Cardiac muscle cell (in vitro differentiated cells and primary cell): ENCODE data around the gene XRN1. TPM values are rescaled to one million over a fixed set of nuclear protein-coding genes. Genes with fewer than 3 reads are reported as not detected.

Experiments
- DNase-seq, 2 donors: peaks; one replicate each; pipeline versions ENCODE4 v3.0.0 to v3.0.0-alpha.2; 2010 to 2017; ENCODE audit warnings: low read depth in 1 of 2, low spot score in 1 of 2
- H3K27ac ChIP-seq: fragments of 200-600 bp; sonication (generic); 2 replicates; pipeline ENCODE4 v1.5.1; 2016
- H3K27me3 ChIP-seq: fragments of 200-600 bp; sonication (generic); 2 replicates; pipeline ENCODE4 v1.6.0; 2016; ENCODE audit warnings: control low read depth
- H3K36me3 ChIP-seq: fragments of 200-600 bp; sonication (generic); 2 replicates; pipeline ENCODE4 v1.5.1; 2016; ENCODE audit warnings: control low read depth
- H3K4me1 ChIP-seq: fragments of 200-600 bp; sonication (generic); 2 replicates; pipeline ENCODE4 v1.8.1; 2017; ENCODE audit warnings: low read depth, mild to moderate bottlenecking, mixed run types
- H3K4me3 ChIP-seq: fragments of 200-600 bp; sonication (generic); 2 replicates; pipeline ENCODE4 v1.5.1; 2016; ENCODE audit warnings: mild to moderate bottlenecking
- H3K9me3 ChIP-seq: fragments of 200-600 bp; sonication (generic); 2 replicates; pipeline ENCODE4 v1.5.1; 2017; ENCODE audit warnings: low read depth, mild to moderate bottlenecking, control low read depth
- CTCF ChIP-seq: IDR thresholded peaks from 2 replicates; pipeline ENCODE4 v1.5.1; 2012; ENCODE audit warnings: low read depth, mild to moderate bottlenecking, low read length
- polyA plus RNA-seq: library from polyadenylated mRNA; unstranded; fragments of >200 nt; fragmentation: Nextera tagmentation; extraction: Ambion mirVana; gene quantifications from 2 replicates; pipeline ENCODE4 v1.2.1, GENCODE V29; 2016
- total RNA-seq: library from RNA; depleted of rRNA; stranded (reverse); fragments of >200 nt; gene quantifications from 2 replicates; pipeline ENCODE4 v1.2.3, GENCODE V29; 2016

The XRN1 gene
- total and polyA plus RNA-seq, 2 experiments from 2014 or later = 8.0 to 32.8 TPM

- Histone ChIP-seq H3K4me3 (no peak overlapping the region), H3K4me1 (no peaks in the 10 kb centered on the region), H3K27ac (no peak overlapping the region), H3K36me3 (no peaks in the 10 kb centered on the region), H3K9me3 (no peaks in the 10 kb centered on the region), H3K27me3 (no peaks in the 10 kb centered on the region)
- DNase-seq = no peak
- no peak for TF ChIP-seq CTCF
Observed at GRCh38 chr3:142285083-142285517, 162.7 kb downstream of the XRN1 start.

GRCh38 chr3:142282503-142282902 lies 165.3 kb downstream of the XRN1 start:
- DNase-seq = no peak
- no peak for TF ChIP-seq CTCF
- Histone ChIP-seq H3K27ac (no peak overlapping the region), H3K4me1 (no peaks in the 10 kb centered on the region), H3K4me3 (no peak overlapping the region), H3K36me3 (no peaks in the 10 kb centered on the region), H3K9me3 (no peaks in the 10 kb centered on the region), H3K27me3 (no peaks in the 10 kb centered on the region)

- Histone ChIP-seq H3K9me3 (no peaks in the 10 kb centered on the region), H3K4me3 (no peak overlapping the region), H3K27me3 (no peaks in the 10 kb centered on the region), H3K4me1 (no peaks in the 10 kb centered on the region), H3K36me3 (no peaks in the 10 kb centered on the region), H3K27ac (no peak overlapping the region)
- no peak for DNase-seq
- no peak for TF ChIP-seq CTCF
Observed at GRCh38 chr3:142281474-142281873, 166.4 kb downstream of the XRN1 start.

- H3K36me3 ChIP-seq = no peaks in the 10 kb centered on the region
- H3K27me3 ChIP-seq = no peaks in the 10 kb centered on the region
- DNase-seq = peak; percentile 81 to 90
- H3K27ac ChIP-seq = no peak overlapping the region
- no peaks in the 10 kb centered on the region for H3K4me1 ChIP-seq
- no peaks in the 10 kb centered on the region for H3K9me3 ChIP-seq
- no peak overlapping the region for H3K4me3 ChIP-seq
- TF ChIP-seq CTCF = peak; percentile 56
Observed at GRCh38 chr3:142279965-142280590, 167.8 kb downstream of the XRN1 start.

- Histone ChIP-seq H3K4me3 (no peak overlapping the region), H3K27ac (no peak overlapping the region), H3K4me1 (no peaks in the 10 kb centered on the region), H3K9me3 (no peaks in the 10 kb centered on the region), H3K27me3 (no peaks in the 10 kb centered on the region), H3K36me3 (no peaks in the 10 kb centered on the region)
- TF ChIP-seq CTCF = no peak
- peak in 1 of 2 donors; percentile 47 for DNase-seq
Observed at GRCh38 chr3:142278451-142278850, 169.4 kb downstream of the XRN1 start.
